ENCODE data around the gene SAMM50.

SAMM50 gene

DNA sequence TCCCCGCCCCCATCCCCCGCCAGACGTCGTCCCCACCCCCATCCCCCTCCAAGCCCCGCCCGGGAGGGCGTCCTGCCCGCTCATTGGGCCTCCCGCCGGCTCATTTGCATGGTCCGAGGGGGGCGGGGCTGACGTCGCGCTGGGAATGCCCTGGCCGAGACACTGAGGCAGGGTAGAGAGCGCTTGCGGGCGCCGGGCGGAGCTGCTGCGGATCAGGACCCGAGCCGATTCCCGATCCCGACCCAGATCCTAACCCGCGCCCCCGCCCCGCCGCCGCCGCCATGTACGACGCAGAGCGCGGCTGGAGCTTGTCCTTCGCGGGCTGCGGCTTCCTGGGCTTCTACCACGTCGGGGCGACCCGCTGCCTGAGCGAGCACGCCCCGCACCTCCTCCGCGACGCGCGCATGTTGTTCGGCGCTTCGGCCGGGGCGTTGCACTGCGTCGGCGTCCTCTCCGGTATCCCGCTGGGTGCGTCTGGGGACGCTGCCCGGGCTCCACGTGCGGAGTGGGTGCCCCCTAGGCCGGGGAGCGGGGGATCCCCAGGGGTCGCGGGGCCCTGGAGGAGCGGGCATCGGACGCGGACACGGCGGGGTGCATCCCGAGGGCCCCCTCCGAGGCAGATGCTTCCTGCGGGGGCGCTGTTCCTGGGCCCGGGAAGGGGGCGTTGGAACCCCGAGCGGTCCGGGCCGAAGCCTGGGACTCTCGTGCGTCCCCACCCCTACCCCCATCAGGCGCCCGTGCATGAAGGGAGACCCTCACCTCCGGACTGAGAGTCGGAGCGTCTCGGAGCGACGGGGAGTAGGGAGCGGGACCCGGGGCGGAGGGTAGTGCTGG is 31.4 kb upstream of the SAMM50 start, which contains the start of gene PNPLA3:
Gene PNPLA3 (plus strand): TSS at position 175 of the 834 bp plus-strand sequence. CDS start 107 bp downstream, at position 282.
- no peaks in the 10 kb centered on the region for H3K9me3 ChIP-seq (ENCODE audit: insufficient read depth, low read depth, low read length)
- peak within 1 kb of the TSS; percentile 81 for H3K4me3 ChIP-seq (ENCODE audit: low read length)
- peaks cover 23% of the 10 kb centered on the region for H3K36me3 ChIP-seq (ENCODE audit: insufficient read depth, low read depth, low read length)
- H3K4me1 ChIP-seq (ENCODE audit: insufficient read depth, low read length): peaks cover 12% of the 10 kb centered on the region; the same call in 1 of the 2 replicates
- H3K9ac ChIP-seq (ENCODE audit: low read depth, low read length): peak within 1 kb of the TSS; percentile 82; the same call in 1 of the 2 replicates
- H3K27me3 ChIP-seq (ENCODE audit: insufficient read depth, low read length): no peaks in the 10 kb centered on the region
- H3K27ac ChIP-seq (ENCODE audit: low read length): peak within 1 kb of the TSS; percentile 57

DNA sequence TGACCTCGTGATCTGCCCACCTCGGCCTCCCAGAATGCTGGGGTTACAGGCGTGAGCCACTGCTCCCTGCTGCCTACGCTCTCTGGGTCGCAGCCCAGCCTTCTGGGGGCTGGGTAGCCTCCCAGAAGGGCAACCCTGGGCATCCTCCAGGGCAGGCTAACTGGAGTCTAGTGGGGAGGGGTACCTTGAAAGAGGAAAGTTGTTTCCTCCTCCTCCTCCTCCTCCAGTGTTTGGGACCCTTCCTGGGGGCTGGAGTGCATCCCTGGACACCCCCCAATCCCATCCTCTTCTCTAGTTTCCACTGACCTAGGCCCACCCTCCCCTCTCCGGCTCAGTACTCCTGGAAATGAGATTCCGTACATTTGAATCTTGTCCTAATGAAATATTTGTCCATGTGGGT is 30.4 kb upstream of the SAMM50 start:
- Histone ChIP-seq H3K27ac (ENCODE audit: low read length) (peak overlapping the region; percentile 23), H3K4me3 (ENCODE audit: low read length) (peak overlapping the region; percentile 79), H3K27me3 (ENCODE audit: insufficient read depth, low read length) (no peaks in the 10 kb centered on the region), H3K4me1 (ENCODE audit: insufficient read depth, low read length) (peaks cover 12% of the 10 kb centered on the region; the same call in 1 of the 2 replicates), H3K9me3 (ENCODE audit: insufficient read depth, low read depth, low read length) (no peaks in the 10 kb centered on the region), H3K9ac (ENCODE audit: low read depth, low read length) (peak overlapping the region; percentile 82; the same call in 1 of the 2 replicates), H3K36me3 (ENCODE audit: insufficient read depth, low read depth, low read length) (peaks cover 29% of the 10 kb centered on the region)

DNA sequence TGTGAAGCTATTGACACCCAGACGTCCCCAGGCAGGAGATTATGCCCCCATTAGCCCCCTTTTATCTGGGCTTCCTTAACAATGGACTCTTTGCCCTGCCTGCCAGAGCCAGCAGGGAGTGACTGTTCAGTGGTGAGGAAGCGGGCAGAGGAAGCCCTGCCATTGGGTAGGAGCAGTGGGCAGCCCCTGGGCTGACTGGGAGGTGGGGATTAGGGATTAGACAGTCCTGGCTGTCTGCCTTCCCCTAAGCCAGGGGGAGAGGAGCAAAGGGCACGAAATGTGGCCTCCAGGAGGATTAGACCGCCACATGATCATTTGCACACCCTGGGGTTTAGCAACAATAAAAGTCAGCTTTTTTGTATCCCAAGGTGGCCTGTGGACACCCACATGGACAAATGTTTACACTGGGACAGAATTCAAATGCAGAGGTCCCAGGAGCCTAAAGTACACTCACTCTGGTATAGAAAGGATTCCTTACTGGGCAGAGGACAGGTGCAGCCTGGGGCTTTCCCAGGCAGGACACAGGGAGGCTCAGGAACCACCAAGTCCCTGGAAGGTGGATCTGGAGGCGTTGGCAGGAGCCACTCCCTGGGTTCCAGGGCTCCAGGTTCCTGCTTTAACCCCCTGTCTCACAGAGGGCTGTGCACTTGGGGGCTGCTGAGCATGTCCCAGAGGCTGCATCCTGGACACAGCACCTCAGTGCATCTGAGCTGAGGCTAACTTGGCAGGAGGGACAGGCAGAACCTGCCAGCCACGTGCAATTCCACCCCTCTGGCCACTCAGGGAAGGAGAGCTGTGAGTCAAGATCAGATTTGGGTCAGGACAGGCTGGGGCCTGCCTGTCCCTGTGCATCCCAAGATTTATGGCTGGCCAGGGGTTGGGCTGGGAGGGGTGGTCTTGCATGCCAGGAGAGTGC is 29.6 kb upstream of the SAMM50 start:
- peaks cover 38% of the 10 kb centered on the region for H3K36me3 ChIP-seq (ENCODE audit: insufficient read depth, low read depth, low read length)
- H3K27ac ChIP-seq (ENCODE audit: low read length): peak overlapping the region; percentile 23
- H3K9ac ChIP-seq (ENCODE audit: low read depth, low read length): peak overlapping the region; percentile 82; the same call in 1 of the 2 replicates
- H3K4me3 ChIP-seq (ENCODE audit: low read length): peak overlapping the region; percentile 79
- H3K9me3 ChIP-seq (ENCODE audit: insufficient read depth, low read depth, low read length): no peaks in the 10 kb centered on the region
- H3K4me1 ChIP-seq (ENCODE audit: insufficient read depth, low read length): peaks cover 12% of the 10 kb centered on the region; the same call in 1 of the 2 replicates
- H3K27me3 ChIP-seq (ENCODE audit: insufficient read depth, low read length): no peaks in the 10 kb centered on the region

DNA sequence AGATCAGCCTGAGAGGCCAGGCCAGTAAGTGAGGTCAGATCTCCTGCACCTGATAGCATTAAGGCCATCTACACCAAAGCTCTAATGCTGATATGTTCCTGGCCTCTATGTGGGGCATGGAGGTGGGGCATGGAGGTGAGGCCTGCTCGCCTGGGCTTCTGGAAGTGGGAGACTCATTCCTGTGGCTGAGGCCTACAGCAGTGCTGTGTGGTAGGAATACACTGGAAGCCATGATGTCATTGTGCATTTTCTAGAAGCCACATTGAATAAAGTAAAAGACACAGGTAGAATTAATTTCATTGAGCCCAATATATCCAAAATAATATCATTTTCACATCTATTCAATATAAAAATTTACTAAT is 28.9 kb upstream of the SAMM50 start:
- Histone ChIP-seq H3K36me3 (ENCODE audit: insufficient read depth, low read depth, low read length) (peaks cover 43% of the 10 kb centered on the region), H3K4me3 (ENCODE audit: low read length) (peak overlapping the region; percentile 79; the same call in 1 of the 2 replicates), H3K27ac (ENCODE audit: low read length) (no peak overlapping the region), H3K27me3 (ENCODE audit: insufficient read depth, low read length) (no peaks in the 10 kb centered on the region), H3K9me3 (ENCODE audit: insufficient read depth, low read depth, low read length) (no peaks in the 10 kb centered on the region), H3K4me1 (ENCODE audit: insufficient read depth, low read length) (peaks cover 12% of the 10 kb centered on the region; the same call in 1 of the 2 replicates), H3K9ac (ENCODE audit: low read depth, low read length) (no peak overlapping the region)

DNA sequence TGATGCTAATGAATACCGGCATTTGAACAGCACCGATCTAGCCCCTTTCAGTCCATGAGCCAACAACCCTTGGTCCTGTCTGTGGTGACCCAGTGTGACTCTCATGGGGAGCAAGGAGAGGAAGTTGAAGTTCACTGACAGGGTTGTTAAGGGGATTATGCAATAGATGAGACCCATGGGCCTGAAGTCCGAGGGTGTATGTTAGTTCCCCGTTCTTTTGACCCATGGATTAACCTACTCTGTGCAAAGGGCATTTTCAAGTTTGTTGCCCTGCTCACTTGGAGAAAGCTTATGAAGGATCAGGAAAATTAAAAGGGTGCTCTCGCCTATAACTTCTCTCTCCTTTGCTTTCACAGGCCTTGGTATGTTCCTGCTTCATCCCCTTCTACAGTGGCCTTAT is 26.8 kb upstream of the SAMM50 start:
- Histone ChIP-seq H3K27me3 (ENCODE audit: insufficient read depth, low read length) (no peaks in the 10 kb centered on the region), H3K4me1 (ENCODE audit: insufficient read depth, low read length) (0 out of 2 replicates have a peak, but pooled peaks cover 6% of the 10 kb centered on the region), H3K4me3 (ENCODE audit: low read length) (no peak overlapping the region), H3K27ac (ENCODE audit: low read length) (no peak overlapping the region), H3K9ac (ENCODE audit: low read depth, low read length) (no peak overlapping the region), H3K36me3 (ENCODE audit: insufficient read depth, low read depth, low read length) (peaks cover 65% of the 10 kb centered on the region), H3K9me3 (ENCODE audit: insufficient read depth, low read depth, low read length) (no peaks in the 10 kb centered on the region)

DNA sequence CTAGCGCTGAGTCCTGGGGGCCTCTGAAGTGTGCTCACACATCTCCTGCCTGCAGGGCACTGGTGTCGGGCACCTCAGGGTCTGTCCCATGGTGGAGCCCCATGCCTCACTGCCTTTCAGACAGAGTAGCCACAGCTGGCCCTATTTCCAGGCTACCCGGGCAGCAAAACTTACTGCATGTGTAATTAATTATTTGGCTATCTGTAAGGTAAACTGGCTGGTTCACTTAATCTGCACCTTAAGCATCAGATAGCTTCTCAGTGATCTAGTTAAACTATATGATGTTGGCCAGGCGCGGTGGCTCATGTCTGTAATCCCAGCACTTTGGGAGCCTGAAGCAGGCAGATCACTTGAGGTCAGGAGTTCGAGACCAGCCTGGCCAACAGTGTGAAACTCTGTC is 26.3 kb upstream of the SAMM50 start:
- Histone ChIP-seq H3K27me3 (ENCODE audit: insufficient read depth, low read length) (no peaks in the 10 kb centered on the region), H3K4me1 (ENCODE audit: insufficient read depth, low read length) (0 out of 2 replicates have a peak, but pooled peaks cover 6% of the 10 kb centered on the region), H3K9me3 (ENCODE audit: insufficient read depth, low read depth, low read length) (no peaks in the 10 kb centered on the region), H3K9ac (ENCODE audit: low read depth, low read length) (no peak overlapping the region), H3K4me3 (ENCODE audit: low read length) (no peak overlapping the region), H3K36me3 (ENCODE audit: insufficient read depth, low read depth, low read length) (peaks cover 69% of the 10 kb centered on the region), H3K27ac (ENCODE audit: low read length) (no peak overlapping the region)

DNA sequence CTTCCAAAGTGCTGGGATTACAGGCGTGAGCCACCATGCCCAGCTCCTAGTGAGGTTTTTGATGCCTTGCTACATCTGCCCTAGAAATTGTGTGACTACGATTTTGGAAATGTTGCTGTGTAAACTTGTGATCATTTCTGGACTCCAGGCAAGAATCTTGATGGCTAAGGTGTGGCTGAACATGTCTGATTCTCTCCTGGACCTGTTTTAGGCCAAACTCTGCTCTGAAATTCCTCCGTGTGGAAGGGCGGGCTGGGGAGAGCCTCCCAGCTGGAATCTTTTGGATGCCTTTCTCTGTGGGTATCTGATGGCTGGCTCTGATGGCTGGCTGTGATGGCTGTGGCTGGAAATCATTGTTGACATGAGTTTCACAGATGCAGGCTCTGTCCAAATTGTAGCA is 23.5 kb upstream of the SAMM50 start:
- no peaks in the 10 kb centered on the region for H3K27me3 ChIP-seq (ENCODE audit: insufficient read depth, low read length)
- peaks cover 90% of the 10 kb centered on the region for H3K36me3 ChIP-seq (ENCODE audit: insufficient read depth, low read depth, low read length)
- H3K9me3 ChIP-seq (ENCODE audit: insufficient read depth, low read depth, low read length): no peaks in the 10 kb centered on the region
- H3K9ac ChIP-seq (ENCODE audit: low read depth, low read length): no peak overlapping the region
- H3K27ac ChIP-seq (ENCODE audit: low read length): no peak overlapping the region
- no peaks in the 10 kb centered on the region for H3K4me1 ChIP-seq (ENCODE audit: insufficient read depth, low read length)
- no peak overlapping the region for H3K4me3 ChIP-seq (ENCODE audit: low read length)

DNA sequence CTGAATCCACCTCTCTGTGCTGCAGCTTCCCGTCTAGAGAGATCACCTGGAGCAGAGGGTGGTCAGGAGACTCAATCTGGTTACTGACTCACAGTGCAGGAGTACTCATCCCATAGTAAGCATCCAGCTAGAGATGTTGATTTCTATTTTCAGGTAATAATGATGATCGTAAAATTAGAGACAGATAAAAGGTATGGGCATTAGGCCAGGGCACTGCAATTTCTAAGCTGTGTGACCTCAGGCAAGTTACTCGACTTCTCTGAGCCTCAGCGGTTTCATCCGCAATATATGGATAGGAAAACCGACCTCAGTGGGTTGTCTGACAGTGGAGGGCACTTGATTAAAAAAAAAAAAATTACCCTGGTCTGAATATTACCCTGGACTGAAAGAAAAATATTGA is 13.8 kb upstream of the SAMM50 start:
- no peak overlapping the region for H3K4me3 ChIP-seq (ENCODE audit: low read length)
- no peaks in the 10 kb centered on the region for H3K4me1 ChIP-seq (ENCODE audit: insufficient read depth, low read length)
- no peak overlapping the region for H3K9ac ChIP-seq (ENCODE audit: low read depth, low read length)
- H3K27ac ChIP-seq (ENCODE audit: low read length): no peak overlapping the region
- no peaks in the 10 kb centered on the region for H3K27me3 ChIP-seq (ENCODE audit: insufficient read depth, low read length)
- peaks cover 97% of the 10 kb centered on the region for H3K36me3 ChIP-seq (ENCODE audit: insufficient read depth, low read depth, low read length)
- H3K9me3 ChIP-seq (ENCODE audit: insufficient read depth, low read depth, low read length): no peaks in the 10 kb centered on the region

DNA sequence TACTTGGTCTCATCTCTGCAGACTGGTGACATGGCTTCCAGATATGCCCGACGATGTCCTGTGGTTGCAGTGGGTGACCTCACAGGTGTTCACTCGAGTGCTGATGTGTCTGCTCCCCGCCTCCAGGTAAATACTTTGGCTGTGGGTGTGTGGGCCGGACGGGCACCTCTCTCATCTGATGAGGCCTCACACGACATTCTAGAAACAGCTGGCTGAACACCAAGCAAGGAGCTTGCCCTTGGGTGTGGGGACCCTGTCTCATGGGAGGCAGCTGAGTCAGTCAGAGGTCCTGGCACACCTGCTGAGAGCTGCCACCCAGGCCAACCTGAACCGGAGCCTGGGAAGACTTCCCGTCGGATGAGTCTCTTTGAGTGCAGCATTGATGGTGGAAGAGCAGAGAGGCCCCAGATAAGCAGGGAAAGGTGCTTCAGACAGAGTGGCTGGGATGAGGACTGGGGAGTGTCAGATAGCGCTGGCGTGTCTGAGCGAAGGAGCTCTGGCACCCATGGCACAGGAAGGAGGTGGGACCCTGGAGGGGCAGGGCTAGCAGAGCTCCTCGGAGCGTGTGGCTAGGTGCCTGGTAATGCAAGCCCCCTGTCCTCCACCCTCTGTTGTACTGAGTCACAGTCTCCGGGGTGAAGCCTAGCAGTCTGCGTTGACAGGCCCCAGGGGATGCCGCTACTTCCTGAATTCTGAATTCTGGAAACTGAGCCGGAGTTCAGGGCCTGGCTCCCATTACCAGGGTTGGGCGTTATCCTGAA is 10.4 kb upstream of the SAMM50 start:
- Histone ChIP-seq H3K27me3 (ENCODE audit: insufficient read depth, low read length) (no peaks in the 10 kb centered on the region), H3K36me3 (ENCODE audit: insufficient read depth, low read depth, low read length) (peaks cover 76% of the 10 kb centered on the region), H3K9ac (ENCODE audit: low read depth, low read length) (no peak overlapping the region), H3K27ac (ENCODE audit: low read length) (no peak overlapping the region), H3K4me3 (ENCODE audit: low read length) (no peak overlapping the region), H3K9me3 (ENCODE audit: insufficient read depth, low read depth, low read length) (no peaks in the 10 kb centered on the region), H3K4me1 (ENCODE audit: insufficient read depth, low read length) (no peaks in the 10 kb centered on the region)

DNA sequence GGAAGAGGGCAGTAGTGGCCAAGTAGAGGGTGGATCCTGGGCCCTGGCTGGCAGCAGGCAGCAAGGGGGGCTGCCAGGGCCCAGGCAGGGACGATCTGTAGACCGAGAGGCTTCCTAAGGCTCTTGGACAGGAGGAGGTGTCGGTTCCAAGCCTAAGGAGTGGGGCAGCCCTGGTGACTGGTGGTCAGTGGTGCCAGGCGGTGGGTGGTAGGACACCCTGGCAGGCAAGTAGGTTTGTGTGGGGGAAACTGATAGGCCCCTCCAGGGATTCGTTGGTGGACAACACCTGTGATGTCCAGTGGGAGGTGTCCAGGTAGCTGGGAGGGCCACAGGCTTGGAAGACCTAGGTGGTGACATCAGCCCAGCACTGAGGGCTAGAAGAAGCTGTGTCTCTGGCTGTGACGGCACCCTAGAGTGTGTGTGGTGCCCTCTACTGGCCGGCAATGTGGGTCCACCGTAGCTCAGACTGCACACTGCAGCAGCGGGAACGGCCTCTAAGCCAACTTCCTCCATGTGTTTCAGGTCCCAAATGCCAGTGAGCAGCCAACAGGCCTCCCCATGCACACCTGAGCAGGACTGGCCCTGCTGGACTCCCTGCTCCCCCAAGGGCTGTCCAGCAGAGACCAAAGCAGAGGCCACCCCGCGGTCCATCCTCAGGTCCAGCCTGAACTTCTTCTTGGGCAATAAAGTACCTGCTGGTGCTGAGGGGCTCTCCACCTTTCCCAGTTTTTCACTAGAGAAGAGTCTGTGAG is 9.4 kb upstream of the SAMM50 start:
- Histone ChIP-seq H3K27me3 (ENCODE audit: insufficient read depth, low read length) (no peaks in the 10 kb centered on the region), H3K27ac (ENCODE audit: low read length) (no peak overlapping the region), H3K36me3 (ENCODE audit: insufficient read depth, low read depth, low read length) (peaks cover 68% of the 10 kb centered on the region), H3K4me3 (ENCODE audit: low read length) (no peak overlapping the region), H3K9me3 (ENCODE audit: insufficient read depth, low read depth, low read length) (no peaks in the 10 kb centered on the region), H3K4me1 (ENCODE audit: insufficient read depth, low read length) (no peaks in the 10 kb centered on the region), H3K9ac (ENCODE audit: low read depth, low read length) (no peak overlapping the region)

DNA sequence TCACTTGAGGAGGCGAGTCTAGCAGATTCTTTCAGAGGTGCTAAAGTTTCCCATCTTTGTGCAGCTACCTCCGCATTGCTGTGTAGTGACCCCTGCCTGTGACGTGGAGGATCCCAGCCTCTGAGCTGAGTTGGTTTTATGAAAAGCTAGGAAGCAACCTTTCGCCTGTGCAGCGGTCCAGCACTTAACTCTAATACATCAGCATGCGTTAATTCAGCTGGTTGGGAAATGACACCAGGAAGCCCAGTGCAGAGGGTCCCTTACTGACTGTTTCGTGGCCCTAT is 8.9 kb upstream of the SAMM50 start:
- no peak overlapping the region for H3K27ac ChIP-seq (ENCODE audit: low read length)
- no peak overlapping the region for H3K9ac ChIP-seq (ENCODE audit: low read depth, low read length)
- H3K36me3 ChIP-seq (ENCODE audit: insufficient read depth, low read depth, low read length): peaks cover 63% of the 10 kb centered on the region
- H3K27me3 ChIP-seq (ENCODE audit: insufficient read depth, low read length): no peaks in the 10 kb centered on the region
- no peaks in the 10 kb centered on the region for H3K4me1 ChIP-seq (ENCODE audit: insufficient read depth, low read length)
- H3K4me3 ChIP-seq (ENCODE audit: low read length): no peak overlapping the region
- no peaks in the 10 kb centered on the region for H3K9me3 ChIP-seq (ENCODE audit: insufficient read depth, low read depth, low read length)

Data from iPS-20b (cell line).